Stimulated activated CD4-positive, alpha-beta T cell treated with anti-CD3 and anti-CD28 coated beads, Interleukin-1b, Interleukin-23, amount 100 ng/mL, for 1 hour (primary cell): Measurements from ENCODE around the gene DNAJB9.

Experiments
- DNase-seq, 2 donors: peaks; one replicate each; pipeline ENCODE4 v3.0.0-alpha.2; 2020; ENCODE audit warnings: low read depth in 2 of 2

Gene DNAJB9

GRCh38 chr7:108568801-108569380 lies 783 bp upstream of the DNAJB9 start:
- no peak for DNase-seq

GRCh38 chr7:108570146-108570755 lies 577 bp downstream of the DNAJB9 start:
- peak in 1 of 2 donors; percentile 10 for DNase-seq

- no peak for DNase-seq
These were observed 2.8 kb downstream of the DNAJB9 start for GRCh38 chr7:108572480-108572879.

- no peak for DNase-seq
These were observed 5.5 kb downstream of the DNAJB9 start for GRCh38 chr7:108575156-108575555.

GRCh38 chr7:108576116-108576515 lies 6.4 kb downstream of the DNAJB9 start:
- DNase-seq = no peak

- no peak for DNase-seq
These were observed 9.3 kb downstream of the DNAJB9 start for GRCh38 chr7:108578937-108579336.

- DNase-seq = no peak
These were observed 10.6 kb downstream of the DNAJB9 start for GRCh38 chr7:108580298-108580697.

GRCh38 chr7:108581655-108582491 lies 12.2 kb downstream of the DNAJB9 start:
- DNase-seq = no peak

GRCh38 chr7:108584211-108584610 lies 14.5 kb downstream of the DNAJB9 start:
- no peak for DNase-seq

GRCh38 chr7:108585843-108586242 lies 16.2 kb downstream of the DNAJB9 start:
- no peak for DNase-seq

GRCh38 chr7:108586274-108586710 lies 16.6 kb downstream of the DNAJB9 start:
- DNase-seq = no peak

- no peak for DNase-seq
These were observed 19.5 kb downstream of the DNAJB9 start for GRCh38 chr7:108589199-108589598.

- DNase-seq = no peak
These were observed 20.2 kb downstream of the DNAJB9 start for GRCh38 chr7:108589874-108590273.

GRCh38 chr7:108590606-108591005 lies 20.9 kb downstream of the DNAJB9 start:
- DNase-seq = no peak

GRCh38 chr7:108592646-108593201 lies 23.1 kb downstream of the DNAJB9 start:
- no peak for DNase-seq

GRCh38 chr7:108596560-108596959 lies 26.9 kb downstream of the DNAJB9 start:
- no peak for DNase-seq

- no peak for DNase-seq
These were observed 28.5 kb downstream of the DNAJB9 start for GRCh38 chr7:108598153-108598552.

GRCh38 chr7:108598914-108599580 lies 29.4 kb downstream of the DNAJB9 start:
- DNase-seq = no peak

GRCh38 chr7:108600399-108600798 lies 30.7 kb downstream of the DNAJB9 start:
- no peak for DNase-seq

GRCh38 chr7:108603656-108604306 lies 34.1 kb downstream of the DNAJB9 start:
- no peak for DNase-seq

- DNase-seq = no peak
These were observed 34.8 kb downstream of the DNAJB9 start for GRCh38 chr7:108604307-108605077.
